ENCODE measurements around the gene VEZT.

VEZT gene

DNA sequence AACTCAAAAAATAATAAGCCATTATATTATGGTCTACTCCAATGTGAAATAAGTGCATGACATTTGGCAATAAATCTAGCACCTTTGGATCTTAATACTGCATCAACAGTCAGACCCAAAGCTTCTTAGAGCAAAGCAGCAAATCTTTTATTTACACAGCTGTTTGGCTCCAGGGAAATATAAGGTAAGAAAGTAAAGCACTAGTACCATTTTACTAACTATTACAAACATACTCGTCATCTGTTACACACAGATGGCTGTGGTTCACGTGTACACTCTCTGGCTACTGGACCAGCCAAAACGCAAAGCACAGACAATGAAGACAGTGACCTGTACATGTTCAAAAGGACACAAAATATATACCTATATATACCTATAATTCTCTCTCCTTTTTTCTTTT, 3.1 kb upstream of the VEZT start:
- peak; percentile 46 for FAIRE-seq

DNA sequence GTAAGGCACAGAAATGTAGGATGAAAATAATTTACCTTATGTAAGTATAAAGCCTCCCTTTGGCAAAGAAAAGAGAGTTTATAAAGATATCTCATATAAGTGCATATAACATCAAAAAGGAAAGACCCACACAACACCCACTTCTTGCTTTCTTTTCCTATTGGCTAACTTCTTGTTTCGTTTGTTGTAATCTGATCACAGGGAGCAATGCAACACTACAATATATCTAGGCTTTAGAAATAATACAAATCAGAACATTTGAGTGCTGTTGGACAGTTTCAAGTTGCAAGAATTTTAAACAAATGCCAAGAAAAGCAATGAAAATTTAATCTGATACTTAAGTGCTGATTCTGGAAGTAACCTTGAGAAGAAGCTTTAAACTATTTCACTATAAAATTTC, 1.7 kb upstream of the VEZT start:
- TF ChIP-seq POLR2AphosphoS5 (IDR thresholded peaks at IDR 0.05; ENCODE audit: low read depth, low read length) (no peak), POLR2A (IDR thresholded peaks at IDR 0.05; ENCODE audit: low read depth, low read length) (no peak), TAF1 (IDR thresholded peaks at IDR 0.05; ENCODE audit: borderline replicate concordance, low read depth, low read length) (no peak)
- FAIRE-seq (peak; percentile 24), DNase-seq (ENCODE audit: insufficient read length) (no peak)

More for the DNA sequence above, 3.1 kb upstream of the VEZT start:
- DNase-seq (ENCODE audit: insufficient read length): no peak
- TF ChIP-seq POLR2A (IDR thresholded peaks at IDR 0.05; ENCODE audit: low read depth, low read length) (no peak), TAF1 (IDR thresholded peaks at IDR 0.05; ENCODE audit: borderline replicate concordance, low read depth, low read length) (no peak), POLR2AphosphoS5 (IDR thresholded peaks at IDR 0.05; ENCODE audit: low read depth, low read length) (no peak)

DNA sequence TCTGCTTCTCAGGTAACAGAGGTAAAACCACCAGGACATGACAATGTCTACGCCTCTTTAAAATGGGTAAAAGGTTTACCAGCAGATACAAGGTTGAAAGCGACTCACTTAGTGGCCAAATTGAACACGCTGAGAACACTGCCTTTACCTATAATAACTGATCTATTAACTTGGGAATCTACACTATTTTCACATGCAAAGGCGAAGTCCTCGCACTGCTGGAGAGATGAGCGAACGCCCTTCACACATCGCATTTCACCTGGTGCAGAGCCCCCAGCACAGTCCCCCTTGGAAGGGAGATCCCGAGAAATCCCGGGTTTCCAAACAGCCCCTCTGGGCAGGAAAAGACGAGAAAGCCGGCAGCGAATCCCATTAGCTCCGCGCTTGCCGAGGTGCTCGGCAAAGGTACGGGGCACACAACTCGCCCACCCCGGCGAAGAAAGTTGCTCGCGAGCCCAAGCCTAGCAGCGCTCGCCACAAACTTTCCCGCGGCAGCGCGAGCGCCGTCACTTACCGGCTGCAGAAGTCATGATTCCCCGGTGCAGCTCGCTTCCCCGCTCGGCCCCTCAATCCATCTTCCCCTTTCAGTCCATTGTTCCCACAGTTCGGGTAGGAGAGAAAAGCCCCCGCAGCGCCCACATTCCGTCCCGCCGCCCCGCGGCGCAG, 763 bp upstream of the VEZT start:
- FAIRE-seq (no peak), DNase-seq (ENCODE audit: insufficient read length) (no peak)
- no peak for TF ChIP-seq TAF1 (IDR thresholded peaks at IDR 0.05; ENCODE audit: borderline replicate concordance, low read depth, low read length)
- TF ChIP-seq POLR2A (IDR thresholded peaks at IDR 0.05; ENCODE audit: low read depth, low read length): no peak
- no peak for TF ChIP-seq POLR2AphosphoS5 (IDR thresholded peaks at IDR 0.05; ENCODE audit: low read depth, low read length)

DNA sequence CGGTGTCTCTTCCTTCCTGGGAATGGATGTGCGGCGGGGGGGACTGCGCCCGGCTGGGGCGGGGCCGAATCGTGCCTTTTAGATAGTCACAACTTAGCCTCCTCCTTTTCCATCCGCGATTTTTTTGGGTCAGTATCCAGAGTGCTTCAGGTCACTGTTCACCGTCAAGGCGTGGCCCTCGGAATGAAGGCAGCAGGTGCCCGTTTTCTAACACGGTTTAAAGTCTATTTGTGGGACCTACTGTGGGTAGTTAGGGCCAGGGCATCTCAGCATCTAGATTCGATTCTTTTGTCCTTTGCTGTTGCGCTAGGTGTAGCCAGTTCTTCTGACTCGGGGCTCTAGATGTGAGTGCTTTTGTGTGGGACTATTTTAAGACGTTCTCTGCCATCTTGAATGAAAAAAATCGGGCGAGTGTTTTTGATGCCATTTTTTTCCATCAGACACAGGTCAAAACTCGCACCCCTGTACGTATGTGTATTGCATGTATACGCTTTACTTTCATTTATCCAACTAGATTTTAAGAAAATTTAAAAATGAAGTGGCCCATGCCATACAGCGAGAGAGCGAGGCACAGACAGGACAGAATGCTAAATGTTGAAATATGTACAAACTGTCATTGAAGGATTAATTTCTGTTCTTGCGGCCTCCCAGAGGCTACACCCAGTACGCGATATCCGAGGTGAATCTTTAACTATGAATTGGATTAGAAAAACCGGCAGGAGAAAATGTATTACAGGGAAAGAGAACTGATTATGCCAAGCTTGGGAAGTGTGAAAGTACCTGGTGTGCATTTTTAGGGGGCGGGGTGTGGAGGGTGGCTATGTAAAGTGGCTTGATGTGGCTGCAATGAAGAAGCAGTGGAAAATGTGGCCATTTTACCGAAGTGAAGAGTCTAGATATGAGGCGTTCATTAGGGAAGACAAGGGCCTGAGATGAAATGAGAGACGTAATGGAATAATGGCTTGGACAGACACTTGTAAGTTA, 835 bp downstream of the VEZT start:
- TF ChIP-seq POLR2AphosphoS5 (IDR thresholded peaks at IDR 0.05; ENCODE audit: low read depth, low read length): no peak
- peak; percentile 59; the same call in 1 of the 2 replicates for TF ChIP-seq TAF1 (IDR thresholded peaks at IDR 0.05; ENCODE audit: borderline replicate concordance, low read depth, low read length)
- DNase-seq (ENCODE audit: insufficient read length) (no peak), FAIRE-seq (peak; percentile 79)

DNA sequence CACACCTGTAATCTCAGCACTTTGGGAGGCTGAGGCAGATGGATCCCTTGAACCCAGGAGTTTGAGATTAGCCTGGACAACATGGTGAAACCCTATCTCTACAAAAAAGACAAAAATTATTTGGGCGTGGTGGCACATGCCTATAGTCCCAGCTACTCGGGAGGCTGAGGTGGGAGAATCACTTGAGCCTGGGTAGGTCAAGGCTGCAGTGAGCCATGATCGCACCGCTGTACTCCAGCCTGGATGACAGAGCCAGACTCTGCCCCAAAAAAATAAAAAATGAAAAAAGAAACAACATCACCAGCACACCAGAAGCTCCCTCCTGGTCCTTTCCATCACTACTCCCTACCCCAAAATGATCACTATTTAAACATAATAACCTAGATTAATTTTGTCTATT, 2.6 kb downstream of the VEZT start:
- FAIRE-seq (no peak), DNase-seq (ENCODE audit: insufficient read length) (no peak)
- TF ChIP-seq POLR2A (IDR thresholded peaks at IDR 0.05; ENCODE audit: low read depth, low read length) (no peak), TAF1 (IDR thresholded peaks at IDR 0.05; ENCODE audit: borderline replicate concordance, low read depth, low read length) (no peak), POLR2AphosphoS5 (IDR thresholded peaks at IDR 0.05; ENCODE audit: low read depth, low read length) (no peak)

DNA sequence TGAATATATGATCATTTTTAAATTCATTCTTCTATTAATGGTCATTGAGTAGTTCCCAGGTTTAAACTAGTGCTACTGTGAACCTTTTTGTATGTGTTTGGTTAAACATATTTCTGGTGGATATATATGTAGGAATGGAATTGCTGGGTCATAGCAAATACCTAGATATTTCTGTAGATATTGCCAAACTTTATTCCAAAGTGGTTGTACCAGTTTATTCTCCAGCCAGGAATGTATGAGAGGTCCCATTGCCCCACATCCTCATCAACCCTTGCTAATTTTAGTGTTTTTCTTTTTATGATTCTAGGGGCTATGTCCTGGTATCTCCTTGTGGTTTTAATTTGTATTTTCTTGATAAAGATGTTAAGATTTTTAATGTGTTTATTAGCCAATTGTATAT, 3.1 kb downstream of the VEZT start:
- FAIRE-seq: no peak

DNA sequence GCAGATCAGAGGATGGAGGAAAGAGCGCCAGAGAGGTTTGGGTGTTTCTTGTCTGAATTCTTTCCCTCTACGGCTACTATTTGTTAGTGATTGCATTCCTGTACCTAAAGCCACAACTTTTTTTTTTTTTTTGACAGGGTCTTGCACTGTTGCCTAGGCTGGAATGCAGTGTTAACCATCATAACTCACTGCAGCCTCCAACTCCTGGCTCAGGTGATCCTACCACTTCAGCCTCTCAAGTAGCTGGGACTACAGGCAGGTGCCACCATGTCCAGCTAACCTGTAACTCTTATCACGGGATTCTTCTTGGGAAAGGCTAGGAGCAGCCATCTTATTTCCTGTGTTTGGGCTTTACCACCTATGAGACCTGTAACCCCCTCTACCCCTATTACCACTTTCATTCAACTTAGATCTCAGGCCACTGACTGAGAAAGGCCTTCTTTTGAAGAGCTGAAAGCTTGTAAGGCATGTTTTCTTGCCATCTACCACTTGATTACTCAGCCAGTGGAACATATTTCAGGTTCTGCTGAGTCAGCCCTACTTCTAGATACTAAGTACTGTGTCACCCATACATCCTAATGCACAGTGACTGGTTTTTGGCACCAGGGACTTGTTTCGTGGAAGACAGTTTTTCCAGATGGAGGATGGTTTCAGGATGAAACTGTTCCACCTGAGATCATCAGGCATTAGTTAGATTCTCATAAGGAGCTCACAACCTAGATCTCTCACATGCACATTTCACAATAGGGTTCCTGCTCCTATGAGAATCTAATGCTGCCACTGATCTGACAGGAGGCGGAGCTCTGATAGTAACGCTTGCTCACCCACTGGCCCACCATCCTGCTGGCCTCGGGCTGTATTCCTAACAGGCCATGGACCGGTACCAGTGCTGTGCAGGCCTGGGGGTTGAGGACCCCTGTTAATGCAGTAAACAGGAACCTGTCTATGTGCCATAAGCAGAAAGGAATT, 6.9 kb downstream of the VEZT start:
- FAIRE-seq: no peak
- DNase-seq (ENCODE audit: insufficient read length): no peak
- TF ChIP-seq POLR2A (IDR thresholded peaks at IDR 0.05; ENCODE audit: low read depth, low read length): no peak
- TF ChIP-seq POLR2AphosphoS5 (IDR thresholded peaks at IDR 0.05; ENCODE audit: low read depth, low read length): no peak
- no peak for TF ChIP-seq TAF1 (IDR thresholded peaks at IDR 0.05; ENCODE audit: borderline replicate concordance, low read depth, low read length)

More for the DNA sequence above, 3.1 kb downstream of the VEZT start:
- no peak for TF ChIP-seq POLR2A (IDR thresholded peaks at IDR 0.05; ENCODE audit: low read depth, low read length)
- no peak for TF ChIP-seq POLR2AphosphoS5 (IDR thresholded peaks at IDR 0.05; ENCODE audit: low read depth, low read length)
- TF ChIP-seq TAF1 (IDR thresholded peaks at IDR 0.05; ENCODE audit: borderline replicate concordance, low read depth, low read length): no peak
- no peak for DNase-seq (ENCODE audit: insufficient read length)

DNA sequence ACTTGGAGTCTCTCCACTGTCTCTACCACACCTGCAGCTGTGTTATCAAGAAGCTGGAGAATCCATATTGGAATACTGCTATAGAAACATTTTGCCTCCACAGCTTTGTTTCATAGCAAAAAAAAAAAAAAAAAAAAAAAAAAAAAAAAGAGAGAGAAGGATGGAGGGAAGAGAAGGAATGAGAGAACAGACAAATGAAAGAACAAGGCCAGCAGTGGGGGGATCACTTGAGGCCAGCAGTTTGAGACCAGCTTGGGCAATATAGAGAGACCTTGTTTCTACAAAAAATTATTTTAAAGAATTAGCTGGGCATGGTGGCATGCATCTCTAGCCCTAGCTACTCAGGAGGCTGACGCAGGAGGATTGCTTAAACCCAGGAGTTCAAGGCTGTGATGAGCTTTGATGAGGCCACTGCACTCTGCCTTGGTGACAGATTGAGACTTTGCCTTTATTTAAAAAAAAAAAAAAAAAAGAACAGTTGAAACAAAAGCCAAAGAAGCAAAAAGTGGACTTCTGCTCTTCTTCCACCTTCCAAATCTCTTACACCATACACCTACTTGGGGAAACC, 8.1 kb downstream of the VEZT start:
- no peak for TF ChIP-seq POLR2A (IDR thresholded peaks at IDR 0.05; ENCODE audit: low read depth, low read length)
- no peak for TF ChIP-seq TAF1 (IDR thresholded peaks at IDR 0.05; ENCODE audit: borderline replicate concordance, low read depth, low read length)
- TF ChIP-seq POLR2AphosphoS5 (IDR thresholded peaks at IDR 0.05; ENCODE audit: low read depth, low read length): no peak
- DNase-seq (ENCODE audit: insufficient read length) (no peak), FAIRE-seq (no peak)

DNA sequence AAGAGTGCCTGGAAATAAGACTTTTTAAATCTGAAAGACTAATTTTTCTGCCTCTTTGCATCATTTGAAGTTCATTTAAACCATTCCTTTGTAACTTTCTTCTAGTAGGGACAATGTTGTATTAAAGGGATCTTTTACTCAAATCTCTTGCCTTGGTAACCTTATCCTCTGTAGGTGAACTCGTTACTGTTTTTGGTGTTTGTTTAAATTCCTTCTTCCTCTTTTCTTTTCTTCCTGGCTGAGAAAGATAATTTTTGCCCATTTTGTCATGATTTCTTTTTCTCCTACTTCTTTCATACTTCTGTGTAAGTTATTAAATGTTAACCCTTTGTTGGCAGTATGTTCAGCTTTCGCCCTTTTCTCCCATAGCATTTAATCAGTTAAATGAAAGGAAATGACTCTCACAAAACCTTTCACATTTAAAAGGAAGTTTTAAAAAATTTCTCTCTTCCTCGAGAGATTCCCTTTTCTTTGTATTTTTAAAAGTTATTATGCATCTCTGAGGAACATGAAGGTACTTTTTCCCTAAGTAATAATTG, 10.3 kb downstream of the VEZT start:
- no peak for TF ChIP-seq POLR2AphosphoS5 (IDR thresholded peaks at IDR 0.05; ENCODE audit: low read depth, low read length)
- no peak for DNase-seq (ENCODE audit: insufficient read length)
- FAIRE-seq: no peak

DNA sequence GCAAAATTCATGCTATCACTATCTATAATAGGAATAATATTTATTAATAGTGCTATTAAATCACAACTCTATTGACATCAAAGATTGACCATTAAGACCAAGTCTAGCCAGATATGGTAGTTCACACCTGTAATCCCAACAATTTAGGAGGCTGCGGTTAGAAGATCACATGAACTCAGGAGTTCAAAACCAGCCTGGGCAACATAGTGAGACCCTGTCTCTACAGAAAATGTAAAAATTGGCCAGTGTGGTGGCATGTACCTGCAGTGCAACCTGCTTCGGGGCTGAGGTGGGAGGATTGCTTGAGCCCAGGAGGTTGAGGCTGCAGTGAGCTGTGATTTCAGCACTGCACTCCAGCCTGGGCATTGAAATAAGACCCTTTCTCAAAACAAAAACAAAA, 11.0 kb downstream of the VEZT start:
- TF ChIP-seq TAF1 (IDR thresholded peaks at IDR 0.05; ENCODE audit: borderline replicate concordance, low read depth, low read length): no peak
- TF ChIP-seq POLR2AphosphoS5 (IDR thresholded peaks at IDR 0.05; ENCODE audit: low read depth, low read length): no peak
- TF ChIP-seq POLR2A (IDR thresholded peaks at IDR 0.05; ENCODE audit: low read depth, low read length): no peak
- no peak for FAIRE-seq
- no peak for DNase-seq (ENCODE audit: insufficient read length)

All from GM12892 (cell line).